HCEC 1CT (cell line): ENCODE results near the gene FAM193A.
"Not testable (repeated sequence)": the region's sequence is repeated elsewhere in the genome, so short reads cannot be mapped to it uniquely, and the experiment has no call there.

Source experiments
- DNase-seq: peaks from one replicate; pipeline ENCODE4 v3.0.0-alpha.2; 2017

Gene FAM193A

GRCh38 chr4:2756691-2757350, 220.4 kb downstream of the FAM193A start:
- DNase-seq, result no peak

GRCh38 chr4:2757426-2757825, 221.0 kb downstream of the FAM193A start:
- DNase-seq, result no peak

- no peak for DNase-seq
These were observed 224.8 kb downstream of the FAM193A start for GRCh38 chr4:2761035-2761923.

- no peak for DNase-seq
These were observed 225.6 kb downstream of the FAM193A start for GRCh38 chr4:2762048-2762447.

GRCh38 chr4:2762486-2763370, 226.3 kb downstream of the FAM193A start:
- not testable (repeated sequence) for DNase-seq

- DNase-seq, result no peak
These were observed 227.1 kb downstream of the FAM193A start for GRCh38 chr4:2763511-2763967.

- DNase-seq, result no peak
These were observed 229.5 kb downstream of the FAM193A start for GRCh38 chr4:2765832-2766526.

GRCh38 chr4:2767046-2767704, 230.7 kb downstream of the FAM193A start:
- no peak for DNase-seq

GRCh38 chr4:2767705-2768074, 231.2 kb downstream of the FAM193A start:
- DNase-seq, result no peak

GRCh38 chr4:2768124-2768523, 231.7 kb downstream of the FAM193A start:
- no peak for DNase-seq

- DNase-seq, result no peak
These were observed 232.5 kb downstream of the FAM193A start for GRCh38 chr4:2768921-2769336.

GRCh38 chr4:2771264-2771663, 234.8 kb downstream of the FAM193A start:
- no peak for DNase-seq

- DNase-seq, result not testable (repeated sequence)
These were observed 244.2 kb downstream of the FAM193A start for GRCh38 chr4:2780643-2781042.

GRCh38 chr4:2781911-2782310, 245.5 kb downstream of the FAM193A start:
- DNase-seq, result no peak
